ENCODE measurements around the gene MYOG. TPM values are rescaled to one million over a fixed set of nuclear protein-coding genes. Genes with fewer than 3 reads are reported as not detected.

The MYOG gene
- total and polyA plus RNA-seq, 2 of the 4 experiments (the other 2 are of a cell fraction): not detected

GRCh38 chr1:203113308-203113707 lies 27.5 kb upstream of the MYOG start:
- no peak for DNase-seq
- Histone ChIP-seq H3K79me1 (ENCODE audit: low read depth in 1 of 2, low read length in 2 of 2) (no peaks in the 10 kb centered on the region), H4K91ac (ENCODE audit: insufficient read depth, low read depth, low read length) (no peak overlapping the region), H2AK5ac (ENCODE audit: low read depth, low read length) (no peak overlapping the region), H2BK120ac (ENCODE audit: low read depth, low read length) (no peak overlapping the region), H2BK5ac (ENCODE audit: low read depth, low read length, poor library complexity, severe bottlenecking) (no peak overlapping the region), H3K36me3 (ENCODE audit: control insufficient read depth, insufficient read depth, low read length) (no peaks in the 10 kb centered on the region), H2BK15ac (ENCODE audit: low read depth, low read length) (no peak overlapping the region), H3K9ac (ENCODE audit: low read depth, low read length) (no peak overlapping the region), H3K9me3 (ENCODE audit: control insufficient read depth, insufficient read depth, low read length) (peaks cover 4% of the 10 kb centered on the region), H3K23ac (ENCODE audit: low read depth, low read length) (no peak overlapping the region), H2BK20ac (ENCODE audit: low read depth, low read length) (no peak overlapping the region), H4K8ac (ENCODE audit: low read depth in 2 of 2, low read length in 2 of 2) (no peak overlapping the region), H3K4ac (ENCODE audit: low read depth, low read length) (no peak overlapping the region), H3K56ac (ENCODE audit: extremely low read depth, insufficient read depth, low read length) (no peak overlapping the region), H4K5ac (ENCODE audit: low read depth, low read length) (no peak overlapping the region), H3K18ac (ENCODE audit: low read depth, low read length) (no peak overlapping the region), H3K4me3 (ENCODE audit: insufficient read depth, low read depth, low read length) (no peak overlapping the region), H3K14ac (replicated peaks; ENCODE audit: low read depth, low read length) (no peak overlapping the region), H2AK9ac (replicated peaks; ENCODE audit: low read depth, low read length, poor library complexity) (no peak overlapping the region), H3K9me1 (ENCODE audit: insufficient read depth, low read length) (no peaks in the 10 kb centered on the region), H3K4me1 (ENCODE audit: control insufficient read depth, insufficient read depth, low read length) (no peaks in the 10 kb centered on the region), H3K27me3 (ENCODE audit: control insufficient read depth, insufficient read depth, low read length) (peaks cover 67% of the 10 kb centered on the region), H2AFZ (replicated peaks; ENCODE audit: low read length, poor library complexity) (no peak overlapping the region), H3K4me2 (ENCODE audit: low read depth, low read length) (no peak overlapping the region), H4K20me1 (ENCODE audit: insufficient read depth, low read length) (no peaks in the 10 kb centered on the region), H3K27ac (ENCODE audit: insufficient read depth, low read length) (no peak overlapping the region)
- no TSS peak for BruUV-seq (replicated peaks)
- ChIA-PET POLR2A (ENCODE audit: unreplicated experiment) (no interaction called here), CTCF (no interaction called here)
- dilution Hi-C loops (cut with HindIII; ENCODE audit: low sequenced_read_pairs, unreplicated experiment): no loop called here
- WGBS, 2 experiments (ENCODE audit: extremely low coverage in 2 of 2, insufficient read length in 1 of 2): no CpG with 5 or more reads among the region's 4 CpGs
- in situ Hi-C loops (cut with MboI; ENCODE audit: low sequenced_read_pairs): no loop called here
- ATAC-seq (ENCODE audit: low read depth): no peak
- intact Hi-C loops (cut with micrococcal nuclease): no loop called here
- no peak for TF ChIP-seq RCOR1 (IDR thresholded peaks at IDR 0.05; ENCODE audit: insufficient replicate concordance, low read length)
- TF ChIP-seq RAD21 (IDR thresholded peaks at IDR 0.05; ENCODE audit: low read length): no peak
- TF ChIP-seq POLR2A (IDR thresholded peaks at IDR 0.05; ENCODE audit: low read depth, low read length): no peak
- TF ChIP-seq MXI1 (IDR thresholded peaks at IDR 0.05; ENCODE audit: borderline replicate concordance, low read depth, low read length): no peak
- no peak for TF ChIP-seq MAFK (IDR thresholded peaks at IDR 0.05; ENCODE audit: low read depth, low read length)
- no peak for TF ChIP-seq FOS (IDR thresholded peaks at IDR 0.05; ENCODE audit: low read depth, low read length)
- no peak for TF ChIP-seq NFE2L2 (IDR thresholded peaks at IDR 0.05; ENCODE audit: low read depth, low read length)
- TF ChIP-seq BHLHE40 (IDR thresholded peaks at IDR 0.05; ENCODE audit: low read depth, low read length): no peak
- no peak for TF ChIP-seq MAZ (IDR thresholded peaks at IDR 0.05; ENCODE audit: borderline replicate concordance, low read depth, low read length)
- no peak for TF ChIP-seq CTCF (conservative IDR thresholded peaks at IDR 0.05; ENCODE audit: low read depth, low read length)
- no peak for TF ChIP-seq SMC3 (IDR thresholded peaks at IDR 0.05; ENCODE audit: low read depth, low read length)
- TF ChIP-seq CEBPB (IDR thresholded peaks at IDR 0.05; ENCODE audit: low read depth, low read length): no peak
- TF ChIP-seq RFX5 (IDR thresholded peaks at IDR 0.05; ENCODE audit: low read depth, low read length): no peak
- TF ChIP-seq USF2 (IDR thresholded peaks at IDR 0.05; ENCODE audit: low read depth, low read length): no peak
- no peak for TF ChIP-seq CHD1 (IDR thresholded peaks at IDR 0.05; ENCODE audit: low read depth, low read length)

All from IMR-90 (cell line).